ENCODE data around the gene SLC16A1.

Gene SLC16A1

GRCh38 chr1:112872551-112872962 lies 83.4 kb downstream of the SLC16A1 start:
- ChIA-PET CTCF (no interaction called here), POLR2A (no interaction called here)
- TF ChIP-seq SUZ12 (IDR thresholded peaks at IDR 0.05) (no peak), SP1 (IDR thresholded peaks at IDR 0.05) (no peak), LEF1 (IDR thresholded peaks at IDR 0.05; ENCODE audit: borderline replicate concordance) (no peak), FOXK2 (IDR thresholded peaks at IDR 0.05) (no peak), FOXA1 (IDR thresholded peaks at IDR 0.05) (no peak), CTBP1 (IDR thresholded peaks at IDR 0.05; ENCODE audit: borderline replicate concordance) (no peak), ZNF384 (IDR thresholded peaks at IDR 0.05) (no peak), NFRKB (IDR thresholded peaks at IDR 0.05) (no peak), ELF4 (IDR thresholded peaks at IDR 0.05) (no peak), BHLHE40 (IDR thresholded peaks at IDR 0.05; ENCODE audit: borderline replicate concordance) (no peak), HDGF (IDR thresholded peaks at IDR 0.05; ENCODE audit: borderline replicate concordance) (no peak), L3MBTL2 (conservative IDR thresholded peaks at IDR 0.05) (no peak), ARNT (IDR thresholded peaks at IDR 0.05) (no peak), FOXM1 (IDR thresholded peaks at IDR 0.05; ENCODE audit: borderline replicate concordance) (no peak), TARDBP (IDR thresholded peaks at IDR 0.05) (no peak)
- TF ChIP-seq, protein P1, sequence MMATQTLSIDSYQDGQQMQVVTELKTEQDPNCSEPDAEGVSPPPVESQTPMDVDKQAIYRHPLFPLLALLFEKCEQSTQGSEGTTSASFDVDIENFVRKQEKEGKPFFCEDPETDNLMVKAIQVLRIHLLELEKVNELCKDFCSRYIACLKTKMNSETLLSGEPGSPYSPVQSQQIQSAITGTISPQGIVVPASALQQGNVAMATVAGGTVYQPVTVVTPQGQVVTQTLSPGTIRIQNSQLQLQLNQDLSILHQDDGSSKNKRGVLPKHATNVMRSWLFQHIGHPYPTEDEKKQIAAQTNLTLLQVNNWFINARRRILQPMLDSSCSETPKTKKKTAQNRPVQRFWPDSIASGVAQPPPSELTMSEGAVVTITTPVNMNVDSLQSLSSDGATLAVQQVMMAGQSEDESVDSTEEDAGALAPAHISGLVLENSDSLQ (IDR thresholded peaks at IDR 0.05) = no peak
- DNase-seq (ENCODE audit: extremely low spot score) = no peak

GRCh38 chr1:112870887-112871646 lies 84.9 kb downstream of the SLC16A1 start:
- no peak for DNase-seq (ENCODE audit: extremely low spot score)
- CTCF ChIA-PET = no interaction called here
- POLR2A ChIA-PET = no interaction called here
- TF ChIP-seq TARDBP (IDR thresholded peaks at IDR 0.05) = no peak
- TF ChIP-seq ZNF384 (IDR thresholded peaks at IDR 0.05) = no peak
- TF ChIP-seq NFRKB (IDR thresholded peaks at IDR 0.05) = no peak
- TF ChIP-seq, protein P1 (IDR thresholded peaks at IDR 0.05) = no peak
- TF ChIP-seq SP1 (IDR thresholded peaks at IDR 0.05) = no peak
- no peak for TF ChIP-seq SUZ12 (IDR thresholded peaks at IDR 0.05)
- no peak for TF ChIP-seq HDGF (IDR thresholded peaks at IDR 0.05; ENCODE audit: borderline replicate concordance)

DNA sequence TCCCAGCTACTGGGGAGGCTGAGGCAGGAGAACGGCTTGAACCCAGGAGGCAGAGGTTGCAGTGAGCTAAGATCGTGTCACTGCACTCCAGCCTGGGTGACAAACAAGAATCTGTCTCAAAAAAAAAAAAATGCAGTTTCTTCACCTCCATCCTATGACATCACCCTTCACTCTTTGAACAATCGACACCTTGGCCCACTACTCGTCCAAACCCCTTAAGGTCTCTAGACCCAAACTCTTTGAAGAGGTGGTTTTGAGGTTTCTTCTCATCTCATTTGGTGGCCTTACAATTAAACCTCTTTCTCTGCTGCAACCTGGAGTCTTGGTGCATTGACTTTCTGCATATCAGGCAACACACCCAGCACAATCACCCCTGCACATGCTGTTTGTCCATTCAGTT lies 86.1 kb downstream of the SLC16A1 start:
- POLR2A ChIA-PET = no interaction called here
- DNase-seq (ENCODE audit: extremely low spot score) = no peak
- TF ChIP-seq BHLHE40 (IDR thresholded peaks at IDR 0.05; ENCODE audit: borderline replicate concordance) = no peak
- TF ChIP-seq FOXA1 (IDR thresholded peaks at IDR 0.05) = no peak
- no peak for TF ChIP-seq FOXK2 (IDR thresholded peaks at IDR 0.05)
- no peak for TF ChIP-seq HDGF (IDR thresholded peaks at IDR 0.05; ENCODE audit: borderline replicate concordance)
- TF ChIP-seq L3MBTL2 (conservative IDR thresholded peaks at IDR 0.05) = no peak
- no peak for TF ChIP-seq FOXM1 (IDR thresholded peaks at IDR 0.05; ENCODE audit: borderline replicate concordance)
- no peak for TF ChIP-seq ELF4 (IDR thresholded peaks at IDR 0.05)
- TF ChIP-seq, protein P1 (IDR thresholded peaks at IDR 0.05) = no peak
- no peak for TF ChIP-seq ZNF384 (IDR thresholded peaks at IDR 0.05)
- TF ChIP-seq CTBP1 (IDR thresholded peaks at IDR 0.05; ENCODE audit: borderline replicate concordance) = no peak
- TF ChIP-seq ARNT (IDR thresholded peaks at IDR 0.05) = no peak
- no peak for TF ChIP-seq LEF1 (IDR thresholded peaks at IDR 0.05; ENCODE audit: borderline replicate concordance)
- no peak for TF ChIP-seq NFRKB (IDR thresholded peaks at IDR 0.05)
- TF ChIP-seq SUZ12 (IDR thresholded peaks at IDR 0.05) = no peak
- TF ChIP-seq SP1 (IDR thresholded peaks at IDR 0.05) = no peak
- CTCF ChIA-PET = no interaction called here

DNA sequence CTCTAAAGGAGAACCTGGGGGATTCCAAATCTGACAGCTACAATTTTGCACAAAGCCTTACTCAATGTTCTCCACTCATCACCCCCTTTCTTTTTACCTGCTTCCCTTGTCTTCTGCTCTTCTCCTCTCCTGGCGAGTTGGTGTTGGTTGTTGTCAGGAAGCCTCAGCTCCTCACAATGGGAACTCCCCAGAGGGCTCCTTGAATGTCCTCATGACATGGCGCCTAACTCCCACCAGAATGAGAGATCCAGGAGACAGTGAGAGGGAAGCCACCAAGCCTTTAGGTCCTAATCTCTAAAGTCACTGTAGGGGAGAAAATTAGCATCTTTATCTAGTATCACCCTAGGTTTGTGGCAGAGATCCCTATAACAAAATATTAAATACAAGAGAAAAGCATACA lies 87.8 kb downstream of the SLC16A1 start:
- DNase-seq (ENCODE audit: extremely low spot score) = no peak
- ChIA-PET POLR2A (no interaction called here), CTCF (no interaction called here)
- TF ChIP-seq BHLHE40 (IDR thresholded peaks at IDR 0.05; ENCODE audit: borderline replicate concordance) = no peak

DNA sequence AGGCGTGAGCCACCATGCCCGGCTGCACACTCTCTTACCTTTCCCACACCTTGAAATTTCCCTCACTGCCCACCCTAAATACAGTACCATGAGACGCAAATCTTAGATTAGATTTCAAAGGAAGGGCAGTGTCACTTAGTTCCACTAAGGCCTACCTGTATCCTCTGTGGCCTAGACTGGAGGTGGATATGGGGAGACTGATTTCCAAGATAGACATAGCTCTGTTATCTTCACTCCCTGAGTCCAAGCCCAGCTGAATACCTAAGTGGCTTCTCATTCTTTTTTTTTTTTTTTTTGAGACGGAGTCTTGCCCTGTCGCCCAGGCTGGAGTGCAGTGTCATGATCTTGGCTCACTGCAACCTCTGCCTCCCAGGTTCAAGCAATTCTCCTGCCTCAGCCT lies 89.0 kb downstream of the SLC16A1 start:
- TF ChIP-seq LEF1 (IDR thresholded peaks at IDR 0.05; ENCODE audit: borderline replicate concordance) = no peak
- no peak for TF ChIP-seq TARDBP (IDR thresholded peaks at IDR 0.05)
- TF ChIP-seq SUZ12 (IDR thresholded peaks at IDR 0.05) = no peak
- no peak for TF ChIP-seq BHLHE40 (IDR thresholded peaks at IDR 0.05; ENCODE audit: borderline replicate concordance)
- no peak for TF ChIP-seq CTBP1 (IDR thresholded peaks at IDR 0.05; ENCODE audit: borderline replicate concordance)
- POLR2A ChIA-PET = no interaction called here
- CTCF ChIA-PET = no interaction called here
- DNase-seq (ENCODE audit: extremely low spot score) = no peak

- POLR2A ChIA-PET = no interaction called here
- CTCF ChIA-PET = no interaction called here
- TF ChIP-seq FOXK2 (IDR thresholded peaks at IDR 0.05) = no peak
- no peak for DNase-seq (ENCODE audit: extremely low spot score)
Measured at GRCh38 chr1:112866151-112866550, 89.8 kb downstream of the SLC16A1 start.

DNA sequence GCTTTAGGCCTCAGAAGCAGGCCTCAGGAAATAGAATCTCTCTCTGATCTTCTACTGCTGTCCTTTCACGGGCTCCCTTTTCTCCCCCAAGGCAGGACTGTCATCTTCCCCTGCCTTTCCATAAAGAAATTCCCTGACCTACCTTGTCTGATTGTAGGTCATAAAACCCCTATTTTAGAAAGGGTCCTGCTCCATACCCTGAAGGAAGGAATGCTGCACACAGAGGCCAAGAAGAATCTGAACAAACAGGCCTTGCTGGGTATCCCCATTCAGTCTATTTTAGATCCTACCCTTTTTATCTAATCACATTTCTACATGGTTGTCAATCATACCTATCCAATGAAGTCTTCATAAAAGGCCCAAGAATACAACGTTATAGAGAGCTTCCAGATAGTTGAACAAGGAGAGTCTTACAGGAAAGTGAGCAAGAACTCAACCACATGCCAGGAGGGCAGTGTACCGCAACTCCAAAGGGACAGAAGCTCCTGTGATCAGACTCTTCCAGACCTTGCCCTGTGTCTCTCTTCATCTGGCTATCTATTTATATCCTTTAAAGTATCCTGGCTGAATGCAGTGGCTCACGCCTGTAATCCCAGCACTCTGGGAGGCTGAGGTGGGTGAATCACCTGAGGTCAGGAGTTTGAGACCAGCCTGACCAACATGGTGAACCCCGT lies 93.1 kb downstream of the SLC16A1 start:
- ChIA-PET POLR2A (no interaction called here), CTCF (no interaction called here)
- TF ChIP-seq HDGF (IDR thresholded peaks at IDR 0.05; ENCODE audit: borderline replicate concordance) (no peak), ZNF384 (IDR thresholded peaks at IDR 0.05) (no peak), LEF1 (IDR thresholded peaks at IDR 0.05; ENCODE audit: borderline replicate concordance) (no peak), SP1 (IDR thresholded peaks at IDR 0.05) (no peak), FOXA1 (IDR thresholded peaks at IDR 0.05) (no peak), FOXK2 (IDR thresholded peaks at IDR 0.05) (no peak), CTBP1 (IDR thresholded peaks at IDR 0.05; ENCODE audit: borderline replicate concordance) (no peak), TARDBP (IDR thresholded peaks at IDR 0.05) (no peak), ARNT (IDR thresholded peaks at IDR 0.05) (no peak), SUZ12 (IDR thresholded peaks at IDR 0.05) (no peak), BHLHE40 (IDR thresholded peaks at IDR 0.05; ENCODE audit: borderline replicate concordance) (no peak), L3MBTL2 (conservative IDR thresholded peaks at IDR 0.05) (no peak), ELF4 (IDR thresholded peaks at IDR 0.05) (no peak), FOXM1 (IDR thresholded peaks at IDR 0.05; ENCODE audit: borderline replicate concordance) (no peak), NFRKB (IDR thresholded peaks at IDR 0.05) (no peak)
- TF ChIP-seq, protein P1 (IDR thresholded peaks at IDR 0.05) = no peak

More for the DNA sequence above, 93.1 kb downstream of the SLC16A1 start:
- DNase-seq (ENCODE audit: extremely low spot score) = no peak

All from HEK293T (cell line).